HG03469 (cell line): ENCODE results near the gene L3MBTL2.
"Not testable (repeated sequence)": the region's sequence is repeated elsewhere in the genome, so short reads cannot be mapped to it uniquely, and the experiment has no call there.

Experiments used
- ATAC-seq: cut with Tn5 transposase; IDR thresholded peaks from one replicate; pipeline ENCODE4 v1.9.1; 2021; ENCODE audit warnings: mild to moderate bottlenecking, moderate library complexity, moderate number of reproducible peaks; ENCODE audit not compliant: unreplicated experiment

The L3MBTL2 gene

DNA sequence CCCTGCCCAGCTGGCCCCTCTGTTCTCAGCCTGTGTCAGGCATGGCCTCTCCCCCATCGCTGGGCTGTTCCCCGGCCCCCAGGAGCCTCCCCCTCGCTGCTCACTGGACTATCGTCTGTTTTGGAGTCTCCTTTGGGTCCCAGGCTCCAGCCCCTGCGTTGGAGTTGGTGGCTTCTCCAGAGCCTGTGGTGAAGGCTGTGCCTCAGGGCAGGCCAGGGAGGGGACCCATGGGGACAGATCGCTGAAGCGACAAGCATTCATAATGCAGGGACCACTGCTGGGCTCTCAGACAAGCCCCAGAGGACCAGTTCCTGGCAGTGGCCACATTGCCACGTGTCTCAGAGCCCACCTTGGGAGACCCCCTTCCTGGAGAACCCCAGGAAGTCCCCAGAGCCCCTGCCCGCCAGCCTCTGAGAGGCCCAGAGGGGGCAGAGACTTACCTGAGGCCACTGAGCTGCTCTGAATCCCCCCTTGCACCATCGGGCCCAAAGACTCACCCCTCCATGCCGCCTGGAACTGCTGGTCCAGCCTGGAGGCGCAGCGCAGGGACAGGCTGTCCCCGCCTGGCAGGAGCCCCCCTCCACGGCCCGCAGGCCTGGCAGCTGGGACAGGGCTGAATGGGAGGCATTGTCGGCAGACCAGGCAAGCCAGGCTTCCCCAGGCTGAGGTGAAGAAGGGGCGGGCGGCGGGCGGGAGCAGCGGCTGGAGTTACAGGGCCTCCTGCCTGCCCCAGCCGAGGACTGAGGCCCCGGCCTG, 35.4 kb downstream of the L3MBTL2 start, which contains the start of gene CHADL:
Gene CHADL, minus strand, starts transcription at position 555 of the 756 bp plus-strand sequence. Its CDS starts 50 bp downstream, at position 505.
- no peak for ATAC-seq

DNA sequence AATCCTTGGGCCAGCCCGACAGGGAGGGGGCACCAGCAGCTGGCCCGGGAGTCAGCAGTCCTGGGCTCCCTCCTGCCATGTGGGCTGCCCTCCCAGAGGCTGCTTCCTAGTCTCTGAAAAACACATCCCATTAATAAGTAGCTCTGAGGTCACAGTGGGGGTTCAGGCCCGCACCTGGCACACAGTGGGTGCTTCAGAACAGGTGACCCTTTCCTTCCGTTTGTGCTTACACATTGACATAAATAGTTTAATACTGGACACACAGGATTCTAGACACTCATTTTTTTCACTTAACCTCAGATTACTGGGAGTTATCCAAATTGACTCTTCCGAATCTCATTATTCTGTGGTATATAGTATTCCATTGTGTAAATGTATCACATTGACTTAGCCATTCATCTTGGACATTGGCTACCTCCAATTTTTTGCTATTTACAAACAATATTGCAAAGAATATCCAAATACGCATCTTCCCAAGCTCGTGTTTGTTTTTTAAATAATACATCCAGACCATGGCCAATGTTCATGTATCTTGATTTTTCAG, 36.1 kb downstream of the L3MBTL2 start:
- ATAC-seq = no peak

DNA sequence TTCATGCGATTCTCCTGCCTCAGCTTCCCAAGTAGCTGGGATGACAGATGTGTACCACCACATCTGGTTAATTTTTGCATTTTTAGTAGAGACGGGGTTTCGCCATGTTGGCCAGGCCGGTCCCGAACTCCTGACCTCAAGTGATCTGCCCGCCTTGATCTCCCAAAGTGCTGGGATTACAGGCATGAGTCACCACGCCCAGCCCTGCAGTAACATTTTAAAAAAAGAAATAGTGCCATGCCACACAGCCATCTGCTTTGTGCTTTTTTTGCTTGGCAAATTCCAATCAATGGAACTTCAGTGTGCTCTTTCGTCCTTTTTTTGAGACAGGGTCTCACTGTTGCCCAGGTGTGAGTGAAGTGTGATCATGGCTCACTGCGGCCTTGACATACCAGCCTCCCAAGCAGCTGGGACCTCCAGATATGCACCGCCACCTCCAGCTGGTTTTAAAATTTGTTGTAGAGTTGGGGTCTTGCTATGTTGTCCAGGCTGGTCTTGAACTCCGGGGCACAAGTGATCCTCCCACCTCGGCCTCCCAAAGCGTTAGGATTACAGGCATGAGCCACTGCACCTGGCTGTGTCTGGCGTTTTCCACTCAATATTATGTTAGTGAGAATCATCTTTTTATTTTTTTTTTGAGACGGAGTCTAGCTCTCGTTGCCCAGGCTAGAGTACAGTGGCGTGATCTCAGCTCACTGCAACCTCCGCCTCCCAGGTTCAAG, 37.4 kb downstream of the L3MBTL2 start:
- no peak for ATAC-seq

DNA sequence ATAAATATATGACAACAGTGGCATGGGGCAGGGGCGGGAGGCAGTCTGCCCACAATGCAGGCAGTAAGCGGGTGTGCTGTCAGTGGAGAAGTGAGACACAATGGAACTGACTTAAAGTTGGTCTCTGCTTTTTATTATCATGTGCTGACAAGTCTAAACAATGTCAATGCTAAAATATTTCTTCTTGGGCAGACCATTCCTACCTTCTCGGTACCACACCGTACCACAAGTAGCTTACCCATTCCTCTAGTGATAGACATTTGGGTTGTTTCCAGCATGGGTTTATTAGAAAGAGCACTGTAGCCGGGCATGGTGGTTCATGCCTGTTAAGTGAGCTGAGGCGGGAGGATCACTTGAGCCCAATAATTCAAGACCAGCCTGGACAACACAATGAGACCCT, 38.2 kb downstream of the L3MBTL2 start:
- no peak for ATAC-seq

DNA sequence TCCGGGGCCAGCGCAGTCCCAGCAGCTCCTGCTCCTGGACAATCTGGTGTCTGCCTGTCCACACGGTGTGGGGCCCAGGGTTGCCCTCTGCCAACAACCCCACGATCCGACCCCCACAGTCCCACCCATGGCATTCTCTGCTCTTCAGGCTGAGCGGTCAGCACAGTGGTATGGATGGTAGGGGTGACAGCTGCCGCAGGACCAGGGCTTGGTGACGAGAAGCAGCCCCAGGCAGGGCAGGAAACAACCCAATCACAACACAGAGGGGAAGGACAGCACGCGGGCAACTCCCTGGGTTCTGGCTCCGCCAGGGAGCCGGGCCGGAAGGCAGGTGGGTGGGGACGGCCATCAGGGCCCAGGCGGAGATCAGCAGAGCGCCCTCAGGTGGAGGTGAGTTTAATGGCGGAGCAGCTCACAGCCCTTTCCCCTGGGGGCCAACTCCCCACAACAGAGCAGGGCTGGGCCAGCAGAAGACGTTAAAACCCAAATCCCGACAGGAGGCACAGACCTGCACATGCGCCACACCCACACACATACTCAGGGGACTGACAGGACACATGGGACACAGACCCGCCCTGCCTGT, 40.9 kb downstream of the L3MBTL2 start:
- no peak for ATAC-seq

DNA sequence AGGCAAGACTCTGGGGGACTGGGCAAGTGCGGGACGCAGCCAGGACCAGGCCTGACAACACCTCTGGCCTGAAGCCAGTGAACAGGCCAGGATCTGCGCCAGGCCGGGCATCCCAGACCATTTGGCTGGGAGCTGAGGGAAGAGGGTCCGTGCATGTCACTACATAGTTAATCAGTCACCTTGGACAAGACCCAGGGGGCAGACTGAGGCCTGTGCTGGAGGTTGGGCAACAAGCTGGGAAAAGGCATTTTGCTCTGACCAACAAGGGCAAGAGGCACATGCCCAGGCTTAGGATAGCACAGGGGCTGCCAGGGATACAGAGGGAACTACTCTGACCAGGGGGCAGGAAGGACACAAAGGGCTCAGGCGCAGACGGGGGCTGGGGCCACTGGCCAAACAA, 42.6 kb downstream of the L3MBTL2 start:
- ATAC-seq = no peak

DNA sequence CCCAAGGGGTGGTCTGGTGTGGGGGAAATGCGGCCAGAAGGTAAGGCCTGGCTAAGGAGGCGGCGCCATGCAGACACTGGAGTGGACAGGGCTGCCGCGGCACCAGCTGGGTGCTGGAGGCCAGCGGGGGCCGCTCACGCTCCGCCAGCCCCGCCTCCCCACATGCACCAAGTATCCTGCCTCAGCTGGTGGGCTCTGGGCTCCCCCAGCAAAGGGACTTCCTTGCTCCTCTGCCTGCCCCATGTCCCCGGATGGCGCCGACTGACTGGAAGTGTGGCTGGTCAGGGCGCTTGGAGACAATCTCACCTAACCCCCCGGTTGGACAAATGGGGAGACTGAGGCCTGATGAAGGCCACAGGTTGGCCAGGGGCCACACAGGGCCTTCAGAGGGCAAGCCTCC, 43.2 kb downstream of the L3MBTL2 start:
- ATAC-seq = no peak

DNA sequence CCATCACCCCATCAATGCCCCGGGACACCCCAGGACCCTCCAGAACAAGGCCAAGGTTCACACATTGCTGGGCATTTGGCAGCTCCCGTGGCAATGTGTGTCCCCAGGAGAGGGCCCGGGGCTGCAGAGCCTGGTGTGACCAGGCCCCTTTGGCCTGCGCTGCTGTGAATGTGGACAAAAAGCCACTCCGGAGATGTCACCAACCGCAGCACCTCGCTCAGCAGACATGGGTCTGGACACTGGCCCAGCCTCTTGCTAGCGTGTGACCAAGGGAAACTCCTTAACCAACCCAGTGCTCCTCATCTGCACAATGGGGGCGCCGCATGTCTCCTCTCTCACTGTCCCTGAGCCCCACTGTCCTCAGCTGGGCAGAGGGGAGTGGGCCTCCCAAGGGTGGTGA, 43.6 kb downstream of the L3MBTL2 start:
- no peak for ATAC-seq

DNA sequence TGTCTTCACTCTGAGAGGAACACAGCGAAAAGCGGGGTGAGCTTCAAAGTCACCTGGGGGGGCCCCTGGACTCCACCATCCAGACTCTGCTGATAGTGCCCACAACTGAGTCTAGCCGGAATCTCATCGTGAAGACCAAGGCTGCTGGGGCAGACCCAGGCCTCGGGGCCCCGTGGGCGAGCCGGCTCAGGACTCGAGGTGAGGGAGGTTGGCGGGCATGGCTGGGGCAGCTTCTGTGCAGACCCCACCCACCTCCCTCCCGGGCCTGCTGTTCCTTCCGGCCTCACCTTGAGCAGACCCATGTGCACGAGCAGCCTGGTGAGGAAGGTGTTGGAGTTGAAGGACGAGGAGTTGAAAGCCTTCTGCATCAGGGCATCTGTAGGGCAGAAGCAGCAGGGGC, 44.3 kb downstream of the L3MBTL2 start:
- no peak for ATAC-seq

DNA sequence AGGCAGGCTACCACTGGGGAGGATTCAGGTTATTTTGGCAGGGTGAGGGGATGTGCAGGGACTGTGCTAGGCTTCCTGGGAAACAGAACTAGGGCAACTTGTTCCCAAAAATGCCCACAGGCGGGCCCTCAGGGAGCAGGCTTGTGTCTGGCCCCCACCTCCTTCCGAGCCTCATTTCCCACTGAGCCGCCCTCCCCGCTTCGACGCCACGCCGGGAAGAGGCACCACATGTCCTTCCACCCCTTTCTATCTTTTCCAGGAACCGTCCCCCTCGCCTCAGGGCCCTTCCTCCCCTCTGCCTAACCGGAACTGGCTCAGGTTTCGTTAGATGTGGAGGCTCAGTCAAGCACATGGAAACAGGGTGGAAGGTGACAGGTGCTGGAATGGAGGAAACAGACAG, 45.0 kb downstream of the L3MBTL2 start:
- ATAC-seq = no peak

DNA sequence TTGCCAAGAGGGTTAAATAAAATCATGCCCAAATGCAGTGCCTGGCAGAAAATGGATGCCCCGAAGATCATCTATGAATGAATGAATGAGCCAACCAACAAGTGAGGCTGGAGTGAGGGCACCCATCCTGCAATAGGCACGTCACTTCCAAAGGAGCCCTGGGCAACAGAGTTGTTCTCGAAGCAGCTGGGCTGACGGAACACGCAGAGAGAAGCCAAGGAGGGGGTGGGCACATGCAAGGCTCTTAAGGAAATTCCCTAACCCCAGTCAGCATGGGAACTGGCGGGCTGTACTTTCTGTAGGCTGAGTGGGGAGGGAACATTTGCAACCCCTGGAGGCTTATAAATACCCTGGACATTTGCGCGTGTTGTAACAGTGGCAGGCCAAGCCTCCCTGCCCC, 47.3 kb downstream of the L3MBTL2 start:
- ATAC-seq = no peak

DNA sequence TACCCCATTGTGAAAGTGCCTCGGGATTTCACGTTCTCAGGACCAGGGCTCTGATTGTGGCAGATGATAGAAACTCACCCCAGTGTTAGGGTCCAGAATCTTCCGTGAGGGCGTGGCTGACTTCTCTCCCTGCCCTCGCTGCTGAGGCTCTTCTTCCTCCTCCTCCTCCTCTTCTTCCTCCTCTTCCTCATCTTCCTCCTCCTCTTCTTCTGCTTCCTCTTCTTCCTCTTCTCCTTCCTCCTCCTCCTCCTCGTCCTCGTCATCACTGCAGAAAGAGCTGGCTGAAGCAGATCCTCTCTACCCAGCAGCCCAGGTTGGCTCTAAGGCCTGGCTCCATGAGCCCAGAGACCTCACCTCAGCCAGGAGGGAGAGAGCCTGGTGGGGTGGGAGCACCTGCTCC, 49.1 kb downstream of the L3MBTL2 start:
- no peak for ATAC-seq

DNA sequence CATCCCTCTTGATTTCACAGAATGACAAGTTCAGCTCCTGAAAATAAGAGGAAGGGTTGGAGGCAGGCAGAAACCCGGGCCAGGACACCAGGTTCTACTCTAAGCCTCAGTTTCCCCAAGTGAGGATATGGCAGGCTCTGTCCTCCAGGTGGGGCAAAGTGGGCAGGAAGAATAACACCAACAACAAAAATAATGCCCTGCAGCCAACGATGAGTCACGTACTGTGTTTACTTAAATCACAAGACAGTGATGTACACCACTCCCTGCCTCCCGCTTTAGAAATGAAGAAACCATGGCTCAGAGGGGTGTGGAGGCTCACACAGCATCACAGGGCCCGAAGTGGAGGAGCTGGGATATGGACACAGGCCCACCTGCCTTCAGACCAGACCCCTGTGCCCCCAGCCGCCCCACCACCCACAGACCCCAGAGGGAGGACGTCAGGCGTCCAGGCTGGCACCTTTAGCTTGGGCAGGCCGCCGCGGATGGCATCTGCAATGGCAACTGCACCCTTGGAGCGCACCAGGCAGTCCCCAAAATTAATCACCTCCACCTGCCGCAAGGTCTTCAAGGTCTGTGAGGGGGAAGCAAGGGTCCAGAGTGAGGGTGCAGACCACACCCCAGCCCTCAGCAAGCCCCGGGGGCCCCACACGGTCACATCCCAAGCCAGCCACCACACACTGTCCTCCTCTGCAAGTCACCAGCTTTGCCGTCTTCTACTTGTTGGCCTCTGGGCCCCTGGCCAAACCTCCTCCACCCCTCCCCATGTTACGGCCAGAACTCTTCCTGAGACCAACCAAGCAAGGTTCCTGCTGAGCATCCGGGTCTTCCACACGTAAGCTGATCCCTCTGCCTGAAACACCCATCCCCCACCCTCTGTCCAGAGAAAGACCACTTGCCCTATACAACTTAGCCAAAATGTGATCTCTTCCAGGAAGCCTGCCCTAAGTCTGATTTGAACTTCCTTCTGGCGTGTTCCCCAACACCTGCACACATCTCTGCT, 51.4 kb downstream of the L3MBTL2 start:
- ATAC-seq = no peak

DNA sequence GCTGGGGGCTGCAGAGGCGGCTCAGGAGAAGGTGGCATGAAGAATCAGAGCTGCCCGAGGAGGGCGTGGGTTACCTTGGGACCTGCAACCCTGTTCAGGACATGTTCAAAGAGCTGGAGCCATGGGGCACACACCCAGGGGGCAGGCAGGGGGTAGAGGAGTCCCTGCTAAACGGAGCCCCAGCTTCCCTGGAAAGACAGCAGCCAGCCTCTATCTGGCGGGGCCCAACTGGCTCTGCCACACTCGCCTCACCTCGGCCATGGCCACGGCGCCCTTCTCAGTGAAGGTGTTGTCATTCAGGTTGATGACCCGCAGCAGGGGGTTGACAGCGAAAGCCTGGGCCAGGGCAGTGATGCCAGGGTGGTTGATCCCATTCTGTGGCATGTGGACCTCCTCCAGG, 52.6 kb downstream of the L3MBTL2 start:
- ATAC-seq = no peak

DNA sequence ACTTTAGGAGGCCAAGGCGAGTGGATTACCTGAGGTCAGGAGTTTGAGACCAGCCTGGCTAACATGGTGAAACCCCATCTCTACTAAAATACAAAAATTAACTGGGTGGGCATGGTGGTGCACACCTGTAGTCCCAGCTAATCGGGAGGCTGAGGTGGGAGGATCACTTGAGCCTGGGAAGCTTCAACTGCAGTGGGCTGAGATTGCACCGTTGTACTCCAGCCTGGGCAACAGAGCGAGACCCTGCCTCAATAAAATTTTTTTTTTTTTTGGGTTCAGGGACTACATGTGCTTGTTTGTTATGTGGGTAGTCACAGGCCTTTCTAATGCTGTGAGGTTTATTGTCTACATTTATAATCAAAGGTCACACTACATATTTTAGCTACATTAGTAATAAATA, 54.6 kb downstream of the L3MBTL2 start:
- ATAC-seq = not testable (repeated sequence)

DNA sequence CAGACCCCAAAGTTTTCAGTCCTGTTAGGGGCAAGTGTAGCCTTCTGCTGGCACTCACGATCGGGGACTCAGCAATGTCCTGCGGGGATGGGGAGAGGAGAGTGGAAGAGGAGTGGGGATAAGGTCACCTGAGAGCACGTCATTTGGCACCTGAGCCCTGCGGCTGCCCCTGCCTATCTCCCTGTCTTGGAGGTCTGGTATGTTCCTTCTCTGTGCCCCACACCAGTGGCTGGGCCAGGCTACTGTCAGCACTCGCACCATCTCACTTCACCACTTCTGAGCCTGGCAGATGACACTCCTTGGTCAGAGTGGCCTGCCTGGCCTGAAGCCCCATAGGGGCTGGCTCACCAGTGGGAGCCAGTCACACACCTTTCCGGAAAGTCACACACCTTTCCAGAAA, 55.8 kb downstream of the L3MBTL2 start:
- ATAC-seq = no peak

DNA sequence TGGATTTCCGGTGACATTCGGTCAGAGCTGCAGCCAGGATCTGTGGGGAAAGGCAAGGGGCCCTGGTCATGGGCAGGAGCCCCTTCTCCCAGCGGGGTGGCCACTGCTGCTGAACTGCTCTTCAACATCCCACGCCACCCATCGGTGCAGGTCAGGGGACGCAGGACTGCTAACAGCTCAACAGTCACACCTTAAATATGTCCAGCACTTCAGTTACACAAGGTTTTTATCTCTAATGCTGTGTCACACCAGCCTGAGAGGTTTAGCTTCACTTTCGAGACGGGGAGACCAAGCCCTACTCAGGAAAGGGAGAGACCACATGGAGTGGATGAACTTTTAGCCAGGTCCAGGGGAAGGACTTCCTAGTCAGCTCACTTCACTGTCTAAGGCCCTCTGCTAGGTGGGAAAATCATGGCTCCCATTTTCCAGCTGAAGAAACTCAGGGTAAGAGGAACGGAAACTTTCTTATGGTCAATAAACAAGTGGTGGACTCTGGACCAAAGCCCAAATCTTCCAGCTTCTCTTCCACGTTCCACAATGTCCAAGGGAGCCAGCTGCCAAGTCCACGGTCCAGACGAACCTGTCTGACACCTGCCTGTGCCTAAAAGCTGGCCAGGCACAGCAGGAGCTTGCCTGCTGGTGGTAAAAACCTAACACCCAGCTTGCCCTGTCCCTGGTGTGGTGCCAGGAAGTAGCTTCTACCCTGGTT, 56.6 kb downstream of the L3MBTL2 start:
- no peak for ATAC-seq

DNA sequence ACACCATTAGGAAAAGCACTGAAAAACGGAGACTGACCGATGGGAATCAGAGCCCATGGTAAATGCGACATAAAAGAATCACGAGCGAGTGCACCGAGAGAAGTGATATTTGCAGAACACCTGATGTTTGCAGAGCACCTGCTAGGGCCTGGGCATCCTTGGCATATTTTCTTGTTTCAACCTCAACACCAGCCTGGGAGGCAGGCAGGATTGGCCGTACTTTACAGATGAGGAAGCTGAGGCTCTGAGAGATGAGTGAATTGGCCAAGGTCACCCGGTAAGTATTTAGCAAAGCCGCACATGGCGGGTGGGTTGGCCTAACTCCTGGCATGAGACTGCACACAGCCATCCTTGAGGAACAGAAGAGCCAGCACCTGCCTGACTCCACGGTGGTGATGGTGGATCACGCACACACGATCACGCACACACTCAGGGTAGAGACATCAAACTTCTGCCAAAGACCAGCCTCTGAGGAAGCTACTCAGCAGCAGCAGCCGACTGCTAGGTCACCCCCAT, 57.2 kb downstream of the L3MBTL2 start:
- ATAC-seq = no peak

DNA sequence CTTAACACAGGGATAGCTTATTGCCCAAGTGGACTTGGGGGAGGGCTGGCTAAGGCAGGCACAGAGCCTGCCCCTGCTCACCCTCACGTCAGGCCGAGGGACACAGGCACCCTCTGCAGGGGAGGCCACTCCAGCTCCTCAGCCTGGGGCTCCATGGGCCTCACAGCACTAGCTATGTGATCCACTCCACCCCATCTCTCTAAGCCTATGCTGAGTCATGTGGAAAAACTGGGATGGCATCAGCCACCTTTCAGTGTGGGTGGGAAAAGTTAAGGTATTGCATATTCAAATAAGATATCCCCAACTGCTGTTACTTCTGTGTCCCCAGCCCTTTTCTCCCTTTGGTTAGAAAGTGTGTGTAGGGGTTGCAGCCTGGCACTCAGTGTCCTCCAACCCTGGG, 58.6 kb downstream of the L3MBTL2 start:
- ATAC-seq = no peak
